ENCODE measurements around the gene TYW1.
"Not testable (repeated sequence)": the region's sequence is repeated elsewhere in the genome, so short reads cannot be mapped to it uniquely, and the experiment has no call there.

The TYW1 gene

GRCh38 chr7:67066950-67067622 is 70.5 kb downstream of the TYW1 start:
- not testable (repeated sequence) for H3K36me3 ChIP-seq (ENCODE audit: low read length); H3K9ac ChIP-seq (ENCODE audit: low read length); H3K79me2 ChIP-seq (ENCODE audit: insufficient read depth, low read length); H3K4me3 ChIP-seq (ENCODE audit: insufficient read depth, low read length, poor library complexity, severe bottlenecking); H3F3A ChIP-seq (ENCODE audit: insufficient read depth); H2AFZ ChIP-seq (ENCODE audit: low read depth, low read length, severe bottlenecking); H3K9me2 ChIP-seq (replicated peaks; ENCODE audit: insufficient read depth, low read length); H3K9me3 ChIP-seq (ENCODE audit: insufficient read depth, low read length); H4K20me1 ChIP-seq (ENCODE audit: low read depth, low read length); H3K27ac ChIP-seq (ENCODE audit: low read depth, low read length); H3K4me2 ChIP-seq (ENCODE audit: low read depth, low read length, poor library complexity, severe bottlenecking); H3K27me3 ChIP-seq (ENCODE audit: low read length)

- Histone ChIP-seq H3K36me3 (ENCODE audit: low read length) (peaks cover 24% of the 10 kb centered on the region), H3K9me3 (ENCODE audit: insufficient read depth, low read length) (peaks cover 20% of the 10 kb centered on the region; the same call in 1 of the 2 replicates)
- H3F3A ChIP-seq (ENCODE audit: insufficient read depth); H3K27ac ChIP-seq (ENCODE audit: low read depth, low read length); H3K4me2 ChIP-seq (ENCODE audit: low read depth, low read length, poor library complexity, severe bottlenecking); H4K20me1 ChIP-seq (ENCODE audit: low read depth, low read length); H3K4me3 ChIP-seq (ENCODE audit: insufficient read depth, low read length, poor library complexity, severe bottlenecking); H3K27me3 ChIP-seq (ENCODE audit: low read length); H3K9me2 ChIP-seq (replicated peaks; ENCODE audit: insufficient read depth, low read length); H3K9ac ChIP-seq (ENCODE audit: low read length); H2AFZ ChIP-seq (ENCODE audit: low read depth, low read length, severe bottlenecking); H3K79me2 ChIP-seq (ENCODE audit: insufficient read depth, low read length): not testable (repeated sequence)
Measured at GRCh38 chr7:67076120-67076519, 79.5 kb downstream of the TYW1 start.

GRCh38 chr7:67082880-67083279 is 86.2 kb downstream of the TYW1 start:
- not testable (repeated sequence) for H3K27ac ChIP-seq (ENCODE audit: low read depth, low read length); H4K20me1 ChIP-seq (ENCODE audit: low read depth, low read length); H3K9ac ChIP-seq (ENCODE audit: low read length); H3K4me2 ChIP-seq (ENCODE audit: low read depth, low read length, poor library complexity, severe bottlenecking); H3K4me3 ChIP-seq (ENCODE audit: insufficient read depth, low read length, poor library complexity, severe bottlenecking); H3K27me3 ChIP-seq (ENCODE audit: low read length); H3K36me3 ChIP-seq (ENCODE audit: low read length); H2AFZ ChIP-seq (ENCODE audit: low read depth, low read length, severe bottlenecking); H3K79me2 ChIP-seq (ENCODE audit: insufficient read depth, low read length); H3F3A ChIP-seq (ENCODE audit: insufficient read depth); H3K9me2 ChIP-seq (replicated peaks; ENCODE audit: insufficient read depth, low read length); H3K9me3 ChIP-seq (ENCODE audit: insufficient read depth, low read length)

GRCh38 chr7:67089261-67089660 is 92.6 kb downstream of the TYW1 start:
- H3K4me3 ChIP-seq (ENCODE audit: insufficient read depth, low read length, poor library complexity, severe bottlenecking); H3K27me3 ChIP-seq (ENCODE audit: low read length); H3K36me3 ChIP-seq (ENCODE audit: low read length); H4K20me1 ChIP-seq (ENCODE audit: low read depth, low read length); H3K27ac ChIP-seq (ENCODE audit: low read depth, low read length); H2AFZ ChIP-seq (ENCODE audit: low read depth, low read length, severe bottlenecking); H3K9me3 ChIP-seq (ENCODE audit: insufficient read depth, low read length); H3K9me2 ChIP-seq (replicated peaks; ENCODE audit: insufficient read depth, low read length); H3K79me2 ChIP-seq (ENCODE audit: insufficient read depth, low read length); H3K4me2 ChIP-seq (ENCODE audit: low read depth, low read length, poor library complexity, severe bottlenecking); H3F3A ChIP-seq (ENCODE audit: insufficient read depth); H3K9ac ChIP-seq (ENCODE audit: low read length): not testable (repeated sequence)

- H3K9me3 ChIP-seq (ENCODE audit: insufficient read depth, low read length); H4K20me1 ChIP-seq (ENCODE audit: low read depth, low read length); H2AFZ ChIP-seq (ENCODE audit: low read depth, low read length, severe bottlenecking); H3K9me2 ChIP-seq (replicated peaks; ENCODE audit: insufficient read depth, low read length); H3K4me3 ChIP-seq (ENCODE audit: insufficient read depth, low read length, poor library complexity, severe bottlenecking); H3K4me2 ChIP-seq (ENCODE audit: low read depth, low read length, poor library complexity, severe bottlenecking); H3K27ac ChIP-seq (ENCODE audit: low read depth, low read length); H3K36me3 ChIP-seq (ENCODE audit: low read length); H3K79me2 ChIP-seq (ENCODE audit: insufficient read depth, low read length); H3K9ac ChIP-seq (ENCODE audit: low read length); H3K27me3 ChIP-seq (ENCODE audit: low read length); H3F3A ChIP-seq (ENCODE audit: insufficient read depth): not testable (repeated sequence)
Measured at GRCh38 chr7:67091053-67091452, 94.4 kb downstream of the TYW1 start.

GRCh38 chr7:67098031-67098430 is 101.4 kb downstream of the TYW1 start:
- H3K4me2 ChIP-seq (ENCODE audit: low read depth, low read length, poor library complexity, severe bottlenecking); H3K36me3 ChIP-seq (ENCODE audit: low read length); H2AFZ ChIP-seq (ENCODE audit: low read depth, low read length, severe bottlenecking); H3K9ac ChIP-seq (ENCODE audit: low read length); H3K4me3 ChIP-seq (ENCODE audit: insufficient read depth, low read length, poor library complexity, severe bottlenecking); H3K27ac ChIP-seq (ENCODE audit: low read depth, low read length); H3K9me2 ChIP-seq (replicated peaks; ENCODE audit: insufficient read depth, low read length); H3K79me2 ChIP-seq (ENCODE audit: insufficient read depth, low read length); H3K9me3 ChIP-seq (ENCODE audit: insufficient read depth, low read length); H4K20me1 ChIP-seq (ENCODE audit: low read depth, low read length); H3F3A ChIP-seq (ENCODE audit: insufficient read depth); H3K27me3 ChIP-seq (ENCODE audit: low read length): not testable (repeated sequence)

- not testable (repeated sequence) for H2AFZ ChIP-seq (ENCODE audit: low read depth, low read length, severe bottlenecking); H3K9me3 ChIP-seq (ENCODE audit: insufficient read depth, low read length); H3K9ac ChIP-seq (ENCODE audit: low read length); H4K20me1 ChIP-seq (ENCODE audit: low read depth, low read length); H3K4me2 ChIP-seq (ENCODE audit: low read depth, low read length, poor library complexity, severe bottlenecking); H3K4me3 ChIP-seq (ENCODE audit: insufficient read depth, low read length, poor library complexity, severe bottlenecking); H3K9me2 ChIP-seq (replicated peaks; ENCODE audit: insufficient read depth, low read length); H3K36me3 ChIP-seq (ENCODE audit: low read length); H3F3A ChIP-seq (ENCODE audit: insufficient read depth); H3K79me2 ChIP-seq (ENCODE audit: insufficient read depth, low read length); H3K27me3 ChIP-seq (ENCODE audit: low read length); H3K27ac ChIP-seq (ENCODE audit: low read depth, low read length)
Measured at GRCh38 chr7:67099406-67099805, 102.8 kb downstream of the TYW1 start.

GRCh38 chr7:67100038-67100437 is 103.4 kb downstream of the TYW1 start:
- not testable (repeated sequence) for H3K9me3 ChIP-seq (ENCODE audit: insufficient read depth, low read length); H3K9me2 ChIP-seq (replicated peaks; ENCODE audit: insufficient read depth, low read length); H3K27ac ChIP-seq (ENCODE audit: low read depth, low read length); H3K9ac ChIP-seq (ENCODE audit: low read length); H3K4me3 ChIP-seq (ENCODE audit: insufficient read depth, low read length, poor library complexity, severe bottlenecking); H3F3A ChIP-seq (ENCODE audit: insufficient read depth); H2AFZ ChIP-seq (ENCODE audit: low read depth, low read length, severe bottlenecking); H3K27me3 ChIP-seq (ENCODE audit: low read length); H3K79me2 ChIP-seq (ENCODE audit: insufficient read depth, low read length); H4K20me1 ChIP-seq (ENCODE audit: low read depth, low read length); H3K36me3 ChIP-seq (ENCODE audit: low read length); H3K4me2 ChIP-seq (ENCODE audit: low read depth, low read length, poor library complexity, severe bottlenecking)
